Caco-2 (cell line): ENCODE measurements around the gene GALK2. TPM values are rescaled to one million over a fixed set of nuclear protein-coding genes. Genes with fewer than 3 reads are reported as not detected.
A peak's percentile ranks its signal among the peaks of the same experiment; 100 is the strongest.

Experiments
- BruUV-seq: library from RNA; stranded (reverse); fragments of 400-500 nt; replicated peaks from 2 replicates; lab custom pipeline; 2021; lab: Mats Ljungman, UMichigan
- CTCF ChIA-PET: fragments of 300-600 bp; sonication (Branson Sonifier 250); formaldehyde crosslinking; loops from one replicate; lab custom pipeline; 2022; ENCODE audit warnings: antibody characterized with exemption; lab: Charles Lee
- POLR2A ChIA-PET: fragments of 300-600 bp; sonication (Branson Sonifier 250); formaldehyde crosslinking; loops from one replicate; lab custom pipeline; 2022; ENCODE audit warnings: antibody characterized with exemption; lab: Charles Lee
- DNase-seq, 2 experiments: peaks; one replicate each; pipeline versions ENCODE4 v3.0.0 to v3.0.0-alpha.2; 2020 to 2022
- H3K27me3 ChIP-seq: replicated peaks from 2 replicates; pipeline ENCODE4 v1.6.0; 2011; ENCODE audit warnings: low read length; ENCODE audit not compliant: control insufficient read depth, insufficient read depth
- H3K36me3 ChIP-seq: 2 replicates; pipeline ENCODE4 v1.5.1; 2011; ENCODE audit warnings: low read length; ENCODE audit not compliant: control insufficient read depth, insufficient read depth
- H3K4me1 ChIP-seq: fragments of 250-450 bp; sonication (Bioruptor Pico); 2 replicates; pipeline ENCODE4 v1.5.1; 2020; ENCODE audit warnings: mild to moderate bottlenecking
- H3K4me3 ChIP-seq: 2 replicates; pipeline ENCODE4 v1.5.1; 2011; ENCODE audit warnings: low read depth, mild to moderate bottlenecking, control low read depth, low read length
- H3K9me3 ChIP-seq: fragments of 250-450 bp; sonication (Bioruptor Pico); 2 replicates; pipeline ENCODE4 v1.5.1; 2020; ENCODE audit warnings: mild to moderate bottlenecking, moderate library complexity
- H3K27ac Mint-ChIP-seq: one replicate; pipeline ENCODE4 v1.8.0; 2022; ENCODE audit warnings: mixed read lengths; ENCODE audit not compliant: unreplicated experiment
- H3K27me3 Mint-ChIP-seq: one replicate; pipeline ENCODE4 v1.8.0; 2022; ENCODE audit warnings: mixed read lengths; ENCODE audit not compliant: insufficient read depth, unreplicated experiment
- H3K36me3 Mint-ChIP-seq: one replicate; pipeline ENCODE4 v1.8.0; 2022; ENCODE audit warnings: mild to moderate bottlenecking, mixed read lengths; ENCODE audit not compliant: insufficient read depth, unreplicated experiment
- H3K4me1 Mint-ChIP-seq: one replicate; pipeline ENCODE4 v1.8.0; 2022; ENCODE audit warnings: low read depth, mixed read lengths; ENCODE audit not compliant: unreplicated experiment
- H3K4me3 Mint-ChIP-seq: one replicate; pipeline ENCODE4 v1.8.0; 2022; ENCODE audit warnings: mild to moderate bottlenecking, moderate library complexity, mixed read lengths; ENCODE audit not compliant: unreplicated experiment
- H3K9me3 Mint-ChIP-seq: one replicate; pipeline ENCODE4 v1.8.0; 2022; ENCODE audit warnings: mixed read lengths; ENCODE audit not compliant: unreplicated experiment
- intact Hi-C: fragments of 100-400 bp; cut with micrococcal nuclease; formaldehyde crosslinking; loops from one replicate; pipeline ENCODE4 v1.10.0; 2022; ENCODE audit not compliant: unreplicated experiment
- total RNA-seq: library from RNA; stranded (reverse); gene quantifications from 2 replicates; pipeline ENCODE4 v1.2.3, GENCODE V29; 2022
- TF ChIP-seq, protein P1 (sequence below), 2 experiments: fragments of 200-600 bp in 1 of 2; IDR thresholded peaks; 1 replicate in 1 of 2; 2 replicates in 1 of 2; pipeline versions ENCODE4 v1.5.1 to v1.8.0; 2011 to 2022; ENCODE audit warnings: antibody characterized with exemption in 1 of 2, control low read depth in 1 of 2, inconsistent platforms in 1 of 2, low read depth in 1 of 2, low read length in 1 of 2, mild to moderate bottlenecking in 1 of 2, moderate library complexity in 1 of 2; ENCODE audit not compliant: insufficient read depth in 1 of 2, severe bottlenecking in 1 of 2, unreplicated experiment in 1 of 2

Gene GALK2
- total RNA-seq, 1 experiment from 2014 or later = 25.5 TPM

DNA sequence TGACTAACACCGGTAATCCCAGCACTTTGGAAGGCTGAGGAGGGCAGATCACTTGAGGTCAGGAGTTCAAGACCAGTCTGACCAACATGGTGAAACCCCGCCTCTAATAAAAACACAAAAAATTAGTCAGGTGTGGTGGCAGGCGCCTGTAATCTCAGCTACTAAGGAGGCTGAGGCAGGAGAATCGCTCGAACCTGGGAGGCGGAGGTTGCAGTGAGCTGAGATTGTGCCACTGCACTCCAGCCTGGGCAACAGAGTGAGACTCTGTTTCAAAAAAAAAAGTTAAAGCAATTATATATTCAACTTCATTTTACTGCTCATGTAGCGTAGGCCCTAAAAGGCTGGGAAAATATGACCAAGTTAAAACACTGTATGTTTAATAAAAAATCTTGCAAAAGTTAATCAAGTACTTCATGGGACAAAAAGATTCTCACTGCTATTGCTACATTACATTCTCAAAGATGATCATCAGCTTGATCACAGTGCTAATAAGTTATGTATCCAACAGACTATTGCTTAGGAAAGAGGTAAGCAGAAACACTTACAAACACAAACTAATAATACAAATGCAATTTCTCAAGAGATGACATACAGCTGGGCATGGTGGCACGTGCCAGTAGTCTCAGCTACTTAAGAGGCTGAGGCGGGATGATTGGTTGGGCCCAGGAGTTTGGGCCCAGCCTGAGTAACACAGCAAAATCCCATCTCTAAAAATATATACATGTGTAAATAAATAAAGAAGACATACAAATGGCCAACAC is 17.3 kb upstream of the GALK2 start:
- Mint-ChIP-seq H3K36me3 (peaks cover 10% of the 10 kb centered on the region), H3K27ac (no peak overlapping the region), H3K4me3 (peak overlapping the region; percentile 52), H3K4me1 (peaks cover 7% of the 10 kb centered on the region), H3K9me3 (no peaks in the 10 kb centered on the region), H3K27me3 (no peaks in the 10 kb centered on the region)
- CTCF ChIA-PET = no interaction called here
- no peaks in the 10 kb centered on the region for H3K9me3 ChIP-seq
- TF ChIP-seq, protein P1, sequence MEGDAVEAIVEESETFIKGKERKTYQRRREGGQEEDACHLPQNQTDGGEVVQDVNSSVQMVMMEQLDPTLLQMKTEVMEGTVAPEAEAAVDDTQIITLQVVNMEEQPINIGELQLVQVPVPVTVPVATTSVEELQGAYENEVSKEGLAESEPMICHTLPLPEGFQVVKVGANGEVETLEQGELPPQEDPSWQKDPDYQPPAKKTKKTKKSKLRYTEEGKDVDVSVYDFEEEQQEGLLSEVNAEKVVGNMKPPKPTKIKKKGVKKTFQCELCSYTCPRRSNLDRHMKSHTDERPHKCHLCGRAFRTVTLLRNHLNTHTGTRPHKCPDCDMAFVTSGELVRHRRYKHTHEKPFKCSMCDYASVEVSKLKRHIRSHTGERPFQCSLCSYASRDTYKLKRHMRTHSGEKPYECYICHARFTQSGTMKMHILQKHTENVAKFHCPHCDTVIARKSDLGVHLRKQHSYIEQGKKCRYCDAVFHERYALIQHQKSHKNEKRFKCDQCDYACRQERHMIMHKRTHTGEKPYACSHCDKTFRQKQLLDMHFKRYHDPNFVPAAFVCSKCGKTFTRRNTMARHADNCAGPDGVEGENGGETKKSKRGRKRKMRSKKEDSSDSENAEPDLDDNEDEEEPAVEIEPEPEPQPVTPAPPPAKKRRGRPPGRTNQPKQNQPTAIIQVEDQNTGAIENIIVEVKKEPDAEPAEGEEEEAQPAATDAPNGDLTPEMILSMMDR (IDR thresholded peaks at IDR 0.05; ENCODE audit: insufficient read depth in 1 of 2, low read depth in 1 of 2, low read length in 1 of 2, severe bottlenecking in 1 of 2, unreplicated experiment in 1 of 2) = no peak
- POLR2A ChIA-PET = no interaction called here
- no peak for DNase-seq
- no peaks in the 10 kb centered on the region for H3K4me1 ChIP-seq
- no TSS peak for BruUV-seq
- H3K36me3 ChIP-seq = no peaks in the 10 kb centered on the region
- no peaks in the 10 kb centered on the region for H3K27me3 ChIP-seq
- intact Hi-C loops = no loop called here
- H3K4me3 ChIP-seq = no peak overlapping the region

DNA sequence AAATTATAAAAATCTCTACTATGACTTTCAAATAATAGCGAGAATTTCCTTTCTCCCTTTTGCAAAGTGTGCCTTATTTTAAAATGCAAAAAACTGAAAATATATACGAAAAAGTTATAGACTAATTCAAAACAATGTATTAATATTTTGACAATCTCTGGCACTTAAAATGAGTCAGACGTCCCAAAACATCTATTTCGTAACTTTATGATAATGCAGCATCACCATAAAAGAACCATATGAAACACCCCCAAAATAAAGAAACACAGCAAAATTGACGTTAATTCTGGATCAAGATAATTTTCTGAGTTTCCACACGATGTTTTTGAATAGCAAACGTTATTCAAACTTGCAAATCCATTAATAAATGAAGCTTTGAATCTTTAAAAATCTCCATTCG is 15.7 kb upstream of the GALK2 start:
- DNase-seq = no peak
- H3K4me3 ChIP-seq = peak overlapping the region; percentile 98
- no peaks in the 10 kb centered on the region for H3K27me3 ChIP-seq
- H3K4me3 Mint-ChIP-seq = peak overlapping the region; percentile 99
- intact Hi-C loops = no loop called here
- H3K27ac Mint-ChIP-seq = peak overlapping the region; percentile 97
- no peaks in the 10 kb centered on the region for H3K9me3 ChIP-seq
- H3K4me1 Mint-ChIP-seq = peaks cover 7% of the 10 kb centered on the region
- TF ChIP-seq, protein P1 (IDR thresholded peaks at IDR 0.05; ENCODE audit: insufficient read depth in 1 of 2, low read depth in 1 of 2, low read length in 1 of 2, severe bottlenecking in 1 of 2, unreplicated experiment in 1 of 2) = no peak
- CTCF ChIA-PET = no interaction called here
- H3K4me1 ChIP-seq = no peaks in the 10 kb centered on the region
- BruUV-seq = no TSS peak
- no peaks in the 10 kb centered on the region for H3K9me3 Mint-ChIP-seq
- H3K36me3 ChIP-seq = no peaks in the 10 kb centered on the region
- H3K36me3 Mint-ChIP-seq = peaks cover 10% of the 10 kb centered on the region
- POLR2A ChIA-PET = interaction anchor here (1.2 to 2.1 kb wide), 2 partner anchors 16 to 118 kb away, joined by 5 to 39 read pairs; partner anchors contain the start of gene GALK2
- no peaks in the 10 kb centered on the region for H3K27me3 Mint-ChIP-seq

GRCh38 chr15:49154799-49155109 is 15.3 kb upstream of the GALK2 start:
- Mint-ChIP-seq H3K4me3 (peak overlapping the region; percentile 99), H3K27me3 (no peaks in the 10 kb centered on the region), H3K27ac (peak overlapping the region; percentile 97), H3K36me3 (peaks cover 10% of the 10 kb centered on the region), H3K4me1 (peaks cover 7% of the 10 kb centered on the region), H3K9me3 (no peaks in the 10 kb centered on the region)
- Histone ChIP-seq H3K36me3 (no peaks in the 10 kb centered on the region), H3K4me1 (no peaks in the 10 kb centered on the region), H3K27me3 (no peaks in the 10 kb centered on the region), H3K9me3 (no peaks in the 10 kb centered on the region), H3K4me3 (peak overlapping the region; percentile 98)
- no peak for DNase-seq
- intact Hi-C loops = loop anchor here (1.0 to 5.0 kb wide), 3 partner anchors 16 to 277 kb away; partner anchors contain the start of genes EID1, GALK2 and SECISBP2L
- CTCF ChIA-PET = interaction anchor here (1.2 to 1.3 kb wide), 3 partner anchors 9 to 109 kb away, joined by 5 to 7 read pairs (median 6); partner anchors contain the start of genes GALK2 and SECISBP2L
- no TSS peak for BruUV-seq
- TF ChIP-seq, protein P1 (IDR thresholded peaks at IDR 0.05; ENCODE audit: insufficient read depth in 1 of 2, low read depth in 1 of 2, low read length in 1 of 2, severe bottlenecking in 1 of 2, unreplicated experiment in 1 of 2) = no peak
- POLR2A ChIA-PET = interaction anchor here (1.2 to 2.1 kb wide), 2 partner anchors 15 to 119 kb away, joined by 5 to 39 read pairs; partner anchors contain the start of gene GALK2
